Neuron (in vitro differentiated cells): Measurements from ENCODE around the gene FBXW10.
"Not testable (repeated sequence)": the region's sequence is repeated elsewhere in the genome, so short reads cannot be mapped to it uniquely, and the experiment has no call there.

Experiments
- H2AFZ ChIP-seq: one replicate; pipeline ENCODE4 v1.6.1; 2013; ENCODE audit warnings: low read depth, mild to moderate bottlenecking, inconsistent platforms, low read length, moderate library complexity
- H3K27me3 ChIP-seq: one replicate; pipeline ENCODE4 v1.6.1; 2013; ENCODE audit warnings: low read length; ENCODE audit not compliant: insufficient read depth
- H3K36me3 ChIP-seq: one replicate; pipeline ENCODE4 v1.6.1; 2013; ENCODE audit warnings: low read length; ENCODE audit not compliant: insufficient read depth
- H3K4me1 ChIP-seq: one replicate; pipeline ENCODE4 v1.6.1; 2013; ENCODE audit warnings: low read length; ENCODE audit not compliant: insufficient read depth
- H3K4me3 ChIP-seq: 2 replicates; pipeline ENCODE4 v1.5.1; 2013; ENCODE audit warnings: mild to moderate bottlenecking, low read length, moderate library complexity
- H3K9me3 ChIP-seq: one replicate; pipeline ENCODE4 v1.6.1; 2013; ENCODE audit warnings: low read length

FBXW10 gene

DNA sequence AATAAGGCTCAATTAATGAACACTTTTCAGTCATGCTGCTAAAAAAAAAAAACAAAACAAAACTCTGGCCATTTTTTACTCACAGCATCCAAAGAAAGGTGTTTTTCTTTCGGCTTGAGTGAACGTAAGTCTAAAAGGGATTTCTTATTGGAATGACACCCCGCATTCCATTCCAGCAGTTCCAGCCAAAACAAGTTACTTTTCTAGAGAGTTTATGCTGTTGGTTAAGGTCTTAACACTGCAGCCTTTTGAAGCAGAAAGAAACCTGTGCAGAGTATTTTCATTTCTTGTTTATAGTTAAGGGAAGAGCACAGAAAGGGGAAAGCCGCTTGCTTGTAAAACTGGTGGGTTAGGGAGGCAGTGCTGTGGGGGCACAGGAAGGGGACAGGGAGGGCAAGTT, 27.2 kb downstream of the FBXW10 start:
- not testable (repeated sequence) for H3K4me3 ChIP-seq, H2AFZ ChIP-seq, H3K27me3 ChIP-seq, H3K9me3 ChIP-seq, H3K4me1 ChIP-seq, H3K36me3 ChIP-seq

DNA sequence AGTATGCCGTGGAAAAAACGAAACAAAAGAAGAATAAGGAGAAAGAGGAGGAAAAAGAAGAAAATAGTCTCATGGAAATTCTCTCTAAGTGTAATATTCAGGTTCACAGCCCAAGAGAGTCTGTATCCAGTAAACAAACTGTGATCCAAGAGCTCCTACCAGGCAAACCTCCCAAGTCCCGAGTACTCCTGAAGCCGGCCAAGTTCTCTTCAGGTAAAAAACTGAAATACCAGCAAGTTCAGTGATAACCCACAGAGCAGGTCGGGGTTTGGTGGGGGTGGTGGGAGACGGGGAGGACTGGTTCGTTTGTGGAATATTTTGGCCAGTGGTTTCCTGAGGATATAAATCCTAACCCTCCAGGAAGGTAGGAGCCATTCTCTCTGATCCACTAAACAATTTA, 28.6 kb downstream of the FBXW10 start:
- Histone ChIP-seq H2AFZ (no peak overlapping the region), H3K9me3 (no peaks in the 10 kb centered on the region), H3K4me1 (no peaks in the 10 kb centered on the region), H3K36me3 (no peaks in the 10 kb centered on the region), H3K4me3 (no peak overlapping the region), H3K27me3 (no peaks in the 10 kb centered on the region)

DNA sequence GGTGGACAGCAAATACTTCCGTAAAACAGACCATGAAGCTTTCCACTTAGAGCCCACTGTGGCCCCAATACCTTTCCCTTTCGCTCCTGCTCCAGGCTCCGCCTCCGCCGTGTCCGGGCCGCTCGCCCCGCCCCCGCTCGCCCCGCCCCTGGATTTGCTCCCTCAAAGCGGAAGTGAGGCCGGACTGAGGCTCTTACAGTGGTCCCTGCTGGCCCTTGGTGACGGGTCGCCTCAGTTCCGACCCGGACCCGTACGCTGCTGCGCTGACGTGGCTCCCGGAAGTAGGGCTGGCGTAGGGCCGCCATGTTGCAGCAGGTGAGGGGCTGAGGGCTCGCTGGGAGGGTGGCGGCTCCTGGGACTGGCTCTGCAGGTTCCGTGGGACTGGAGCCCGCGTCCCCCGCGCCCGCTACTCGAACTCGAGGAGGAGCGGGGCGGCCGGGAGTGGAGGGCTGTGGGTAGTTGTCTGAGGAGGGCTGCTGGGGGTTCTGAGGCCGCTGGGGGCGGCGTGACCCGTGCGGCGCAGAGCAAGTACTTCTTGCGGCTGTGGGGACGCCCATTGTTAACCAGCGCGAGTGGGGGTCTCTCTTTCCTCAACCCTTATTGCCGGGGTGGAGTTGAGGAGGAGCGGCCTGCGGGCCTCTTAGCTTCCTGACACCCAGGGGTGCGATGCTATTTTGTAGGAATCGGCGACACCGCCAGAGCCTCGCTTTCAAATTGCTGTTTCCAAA, 37.3 kb downstream of the FBXW10 start, which contains the start of gene TVP23B:
TSS of gene TVP23B (plus strand) at position 193 of the 728 bp plus-strand sequence. CDS start at position 304, 111 bp downstream.
- H3K9me3 ChIP-seq, H3K36me3 ChIP-seq, H3K27me3 ChIP-seq, H2AFZ ChIP-seq, H3K4me1 ChIP-seq: not testable (repeated sequence)
- H3K4me3 ChIP-seq: peak within 1 kb of the TSS; percentile 55

DNA sequence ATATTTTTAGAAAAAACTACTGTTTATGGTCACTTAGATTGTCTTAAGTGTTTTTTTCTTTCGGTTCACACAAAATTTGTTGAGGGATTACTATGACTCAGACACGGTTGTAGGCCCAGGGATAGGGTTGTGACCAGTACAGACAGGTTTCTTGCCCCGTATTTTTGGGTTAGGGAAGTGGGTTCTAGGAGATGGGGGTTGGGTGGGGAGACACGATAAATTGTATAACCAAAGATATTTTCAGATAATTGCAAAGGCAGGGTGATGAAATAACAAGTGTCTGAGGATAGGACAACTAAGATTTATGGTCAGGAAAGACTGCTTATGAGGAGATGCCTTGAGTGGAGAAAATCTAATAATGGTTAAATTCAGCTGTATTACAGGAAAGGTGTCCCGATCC, 38.0 kb downstream of the FBXW10 start:
- peak overlapping the region; percentile 55 for H3K4me3 ChIP-seq
- H3K36me3 ChIP-seq, H3K9me3 ChIP-seq, H3K4me1 ChIP-seq, H3K27me3 ChIP-seq, H2AFZ ChIP-seq: not testable (repeated sequence)

DNA sequence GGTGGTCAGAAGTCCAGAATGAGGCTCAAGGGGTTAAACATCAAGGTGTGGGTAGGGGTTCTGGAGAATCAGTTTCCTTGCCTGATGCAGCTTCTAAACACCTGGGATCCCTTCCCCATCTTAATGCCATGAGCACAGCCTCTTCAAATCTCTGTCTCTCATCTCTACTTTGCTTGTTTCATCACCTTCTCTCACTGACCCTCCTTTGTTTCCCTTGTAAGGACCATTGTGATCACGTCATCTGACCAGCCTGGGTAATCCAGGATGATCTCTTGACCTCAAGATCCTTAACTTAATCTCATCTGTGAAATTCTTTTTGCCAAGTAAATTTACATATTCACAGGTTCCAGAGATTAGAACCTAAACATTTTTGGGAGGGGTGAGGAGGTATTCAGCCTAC, 42.1 kb downstream of the FBXW10 start:
- not testable (repeated sequence) for H3K9me3 ChIP-seq, H3K4me1 ChIP-seq, H2AFZ ChIP-seq, H3K36me3 ChIP-seq, H3K4me3 ChIP-seq, H3K27me3 ChIP-seq

DNA sequence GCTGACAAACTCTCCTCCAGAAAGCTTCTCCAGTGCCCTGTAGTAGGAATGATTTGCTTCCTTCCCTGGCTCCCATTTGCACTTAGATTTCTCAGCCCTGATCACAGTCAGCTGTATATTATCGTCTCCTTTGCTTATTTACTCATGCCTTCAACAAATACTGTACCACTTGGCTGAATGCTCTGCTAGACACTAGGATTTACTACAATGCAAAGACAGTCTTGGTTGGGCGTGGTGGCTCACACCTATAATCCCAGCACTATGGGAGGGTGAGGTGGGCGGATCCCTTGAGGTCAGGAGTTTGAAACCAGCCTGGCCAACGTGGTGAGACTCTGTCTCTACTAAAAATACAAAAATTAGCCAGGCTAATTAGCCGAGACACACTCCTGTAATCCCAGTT, 43.0 kb downstream of the FBXW10 start:
- H3K36me3 ChIP-seq, H3K4me3 ChIP-seq, H3K4me1 ChIP-seq, H3K27me3 ChIP-seq, H2AFZ ChIP-seq, H3K9me3 ChIP-seq: not testable (repeated sequence)

DNA sequence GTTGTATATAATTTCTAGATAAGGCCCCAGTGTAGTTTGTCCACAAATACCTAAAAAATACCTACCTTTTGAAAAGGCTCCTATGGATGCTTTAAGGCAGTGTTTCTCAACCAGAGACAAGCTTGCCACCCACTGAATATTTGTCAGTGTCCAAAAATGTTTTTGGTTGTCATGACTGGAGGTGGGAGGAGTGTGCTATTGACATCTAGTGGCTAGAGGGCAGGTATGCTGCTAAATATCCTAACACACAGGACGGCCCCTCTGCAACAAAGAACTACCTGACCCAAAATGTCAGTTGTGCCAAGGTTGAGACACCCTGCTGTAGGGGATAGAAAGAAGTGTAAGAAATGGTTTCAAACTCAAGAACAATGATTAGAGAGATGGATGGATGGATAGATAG, 47.5 kb downstream of the FBXW10 start:
- H3K36me3 ChIP-seq, H2AFZ ChIP-seq, H3K9me3 ChIP-seq, H3K27me3 ChIP-seq, H3K4me1 ChIP-seq, H3K4me3 ChIP-seq: not testable (repeated sequence)

DNA sequence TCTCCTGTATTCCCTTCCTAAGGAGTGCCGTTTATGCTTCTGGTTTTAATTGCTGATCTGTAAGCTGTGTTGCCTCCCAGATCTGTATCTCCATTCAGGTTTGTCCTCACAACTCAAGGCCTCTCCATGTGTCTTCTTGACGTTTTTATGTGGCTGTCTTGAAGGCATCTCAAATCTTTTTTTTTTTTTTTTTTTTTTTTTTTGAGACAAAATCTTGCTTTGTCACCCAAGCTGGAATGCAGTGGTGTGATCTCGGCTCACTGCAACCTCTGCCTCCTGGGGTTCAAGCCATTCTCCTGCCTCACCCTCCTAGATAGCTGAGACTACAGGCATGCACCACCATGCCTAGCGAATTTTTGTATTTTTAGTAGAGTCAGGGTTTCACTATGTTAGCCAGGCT, 51.0 kb downstream of the FBXW10 start:
- H2AFZ ChIP-seq, H3K4me1 ChIP-seq, H3K4me3 ChIP-seq, H3K27me3 ChIP-seq, H3K9me3 ChIP-seq: not testable (repeated sequence)
- H3K36me3 ChIP-seq: peaks cover 16% of the 10 kb centered on the region

DNA sequence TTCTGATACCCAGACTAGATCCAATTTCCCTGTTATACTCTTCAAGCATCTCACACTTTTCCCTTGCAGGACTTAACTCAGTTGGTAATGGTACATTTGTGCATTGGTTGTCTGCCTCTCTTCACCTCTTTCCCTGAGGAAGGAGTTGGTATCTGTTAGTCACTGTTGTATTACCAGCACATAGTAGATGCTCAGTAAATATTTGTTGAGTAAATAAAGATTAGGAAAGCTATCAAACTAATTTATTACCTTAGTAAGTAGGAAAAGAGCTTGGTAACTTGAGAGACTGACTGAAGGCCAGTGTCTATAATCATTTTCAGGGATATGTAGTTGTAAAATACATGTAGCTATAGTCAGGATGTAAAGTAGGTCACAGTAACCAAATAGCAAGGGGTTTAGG, 53.0 kb downstream of the FBXW10 start:
- H3K27me3 ChIP-seq, H3K4me3 ChIP-seq, H3K9me3 ChIP-seq, H2AFZ ChIP-seq, H3K4me1 ChIP-seq: not testable (repeated sequence)
- peaks cover 21% of the 10 kb centered on the region for H3K36me3 ChIP-seq

DNA sequence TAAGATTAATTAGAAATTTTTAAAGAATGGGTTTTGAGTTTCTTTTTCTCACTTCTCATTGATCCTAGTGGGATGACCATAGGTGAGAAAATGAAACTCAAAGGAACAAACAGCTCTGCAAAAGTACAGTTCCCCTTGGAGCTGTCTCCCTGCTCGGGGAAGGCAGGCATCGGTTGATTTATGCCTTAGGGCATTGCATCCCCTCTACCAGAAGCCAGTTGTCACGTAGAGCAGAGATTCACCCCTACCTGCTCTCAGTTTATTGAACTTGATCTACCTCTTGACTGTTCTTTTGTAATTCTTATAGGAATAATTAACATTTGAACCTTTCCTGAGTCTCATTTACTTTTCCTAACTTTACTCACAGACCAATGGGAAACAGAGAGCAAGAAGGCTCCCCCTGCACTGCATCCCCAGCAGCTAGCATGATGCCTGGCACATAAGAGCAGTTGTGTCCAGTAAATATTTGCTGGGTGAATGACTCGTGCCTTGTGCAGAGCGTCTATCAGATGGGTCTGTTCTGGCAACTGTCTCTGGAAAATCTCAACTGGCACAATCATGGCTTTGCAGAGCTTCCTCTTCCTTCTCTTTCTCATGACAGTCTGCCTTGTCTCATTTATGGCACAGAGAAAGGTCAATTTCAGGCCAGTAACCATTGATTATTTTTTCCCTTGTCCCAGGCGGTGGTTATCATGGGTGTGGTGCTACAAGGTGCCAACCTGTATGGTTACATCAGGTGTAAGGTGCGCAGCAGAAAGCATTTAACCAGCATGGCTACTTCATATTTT, 59.8 kb downstream of the FBXW10 start:
- H3K4me1 ChIP-seq, H3K4me3 ChIP-seq, H2AFZ ChIP-seq, H3K9me3 ChIP-seq, H3K27me3 ChIP-seq: not testable (repeated sequence)
- H3K36me3 ChIP-seq: peaks cover 14% of the 10 kb centered on the region

DNA sequence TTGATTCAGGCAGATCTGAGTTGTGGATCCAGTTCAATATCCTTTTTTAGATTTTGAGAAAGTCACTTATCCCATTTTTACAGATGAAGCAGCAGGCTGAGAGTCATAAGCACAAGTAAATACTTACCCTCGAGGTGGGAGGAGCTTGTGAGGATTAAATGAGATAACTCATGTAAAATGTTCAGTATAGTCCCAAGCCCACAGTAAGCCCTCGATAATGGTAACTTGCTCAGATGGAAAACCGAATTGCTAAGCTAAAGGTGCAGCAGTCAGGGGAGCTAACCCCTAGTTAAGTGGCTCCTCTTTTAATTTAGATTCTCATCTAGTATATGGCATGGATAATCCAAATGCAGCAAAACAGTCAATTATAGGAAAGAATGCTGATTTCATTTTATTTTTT, 72.1 kb downstream of the FBXW10 start:
- not testable (repeated sequence) for H3K4me1 ChIP-seq, H2AFZ ChIP-seq, H3K36me3 ChIP-seq, H3K4me3 ChIP-seq, H3K9me3 ChIP-seq, H3K27me3 ChIP-seq

DNA sequence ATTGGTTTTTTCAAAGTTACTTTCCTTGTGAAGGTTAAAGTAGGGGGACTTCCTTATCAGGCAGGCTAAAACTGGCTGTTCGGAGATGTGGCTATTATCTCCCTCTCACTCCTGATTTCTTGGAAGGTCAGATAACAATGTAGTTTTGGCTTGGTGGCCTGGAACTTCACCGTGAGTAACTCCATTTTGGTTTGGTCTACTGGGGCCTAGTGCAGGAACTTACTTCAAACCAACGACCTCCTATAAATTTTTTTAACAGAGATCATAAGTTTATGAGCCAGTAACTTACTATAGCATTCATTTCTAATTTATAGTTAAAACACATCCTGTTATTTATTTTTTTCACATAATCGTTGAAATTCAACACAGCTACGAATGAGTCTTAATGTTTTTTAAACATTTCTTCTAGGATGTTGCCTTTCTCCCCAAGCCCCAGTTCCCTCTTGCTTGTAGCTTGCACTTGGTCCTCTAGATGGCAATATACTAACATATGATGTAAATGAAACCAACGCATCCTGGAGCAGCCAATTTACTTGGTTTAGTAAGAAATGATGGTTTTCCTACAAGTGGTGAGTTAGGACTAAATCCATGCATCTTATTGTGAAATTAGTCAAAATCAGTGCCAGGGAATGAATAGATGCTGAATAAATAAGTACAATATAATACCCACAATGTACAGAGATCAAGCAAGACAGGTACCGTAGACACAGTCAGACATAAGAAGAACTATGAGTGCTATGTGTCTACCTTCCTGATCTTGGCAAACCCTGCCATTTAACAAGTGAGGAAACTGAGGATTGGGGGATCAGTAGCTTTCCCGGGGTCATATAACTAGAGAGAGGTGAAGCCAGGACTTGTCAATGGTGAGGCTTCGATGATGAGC, 72.9 kb downstream of the FBXW10 start:
- not testable (repeated sequence) for H3K9me3 ChIP-seq, H3K4me3 ChIP-seq, H3K36me3 ChIP-seq, H2AFZ ChIP-seq, H3K4me1 ChIP-seq, H3K27me3 ChIP-seq

DNA sequence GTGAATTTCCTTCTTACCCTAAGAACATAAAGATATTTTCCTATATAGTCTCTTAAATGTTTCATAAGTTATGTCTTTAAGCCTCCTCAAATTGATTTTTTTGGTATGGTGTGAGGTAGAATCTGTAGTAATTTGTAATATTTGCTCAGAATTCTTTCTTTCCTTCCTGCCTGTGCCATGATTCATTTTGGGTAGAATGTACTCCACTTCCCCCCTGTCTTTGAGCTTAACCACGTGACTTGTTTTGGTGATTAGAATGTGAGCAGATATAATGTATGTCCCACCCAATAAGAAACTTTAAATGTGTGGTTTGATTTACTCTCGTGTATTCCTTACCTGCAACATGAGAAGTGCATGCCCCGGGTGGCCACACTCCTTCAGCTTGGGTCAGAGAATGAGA, 77.6 kb downstream of the FBXW10 start:
- not testable (repeated sequence) for H3K27me3 ChIP-seq, H3K36me3 ChIP-seq, H3K4me3 ChIP-seq, H3K4me1 ChIP-seq, H2AFZ ChIP-seq, H3K9me3 ChIP-seq
